AG08396 (cell line): Measurements from ENCODE around the gene CELA2A.
"Not testable (repeated sequence)": the region's sequence is repeated elsewhere in the genome, so short reads cannot be mapped to it uniquely, and the experiment has no call there.

Experiments
- DNase-seq: peaks from one replicate; pipeline ENCODE4 v3.0.0; 2012; ENCODE audit warnings: low spot score, mixed read lengths

Gene CELA2A

GRCh38 chr1:15501208-15502032 is 44.9 kb downstream of the CELA2A start:
- peak; percentile 74 for DNase-seq

DNA sequence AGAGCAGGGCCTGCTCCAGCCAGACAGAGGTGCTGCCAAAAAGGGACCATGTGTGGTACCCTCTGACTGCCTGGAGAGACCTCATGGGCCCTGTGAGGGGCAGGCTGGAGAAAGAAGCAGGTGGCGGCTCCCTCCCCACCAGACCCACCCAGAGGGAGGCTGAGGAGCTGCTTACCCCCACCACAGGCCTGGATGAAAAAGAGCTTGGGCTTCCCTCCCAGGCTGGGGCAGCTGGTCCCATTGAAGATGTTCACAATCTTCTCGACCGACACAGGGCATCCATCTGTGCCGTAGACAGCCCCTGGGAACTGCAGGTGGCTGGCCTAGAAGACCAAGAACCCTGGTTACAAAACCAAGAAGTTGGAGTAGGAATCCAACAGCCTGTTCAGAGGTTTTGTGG is 47.9 kb downstream of the CELA2A start:
- no peak for DNase-seq

DNA sequence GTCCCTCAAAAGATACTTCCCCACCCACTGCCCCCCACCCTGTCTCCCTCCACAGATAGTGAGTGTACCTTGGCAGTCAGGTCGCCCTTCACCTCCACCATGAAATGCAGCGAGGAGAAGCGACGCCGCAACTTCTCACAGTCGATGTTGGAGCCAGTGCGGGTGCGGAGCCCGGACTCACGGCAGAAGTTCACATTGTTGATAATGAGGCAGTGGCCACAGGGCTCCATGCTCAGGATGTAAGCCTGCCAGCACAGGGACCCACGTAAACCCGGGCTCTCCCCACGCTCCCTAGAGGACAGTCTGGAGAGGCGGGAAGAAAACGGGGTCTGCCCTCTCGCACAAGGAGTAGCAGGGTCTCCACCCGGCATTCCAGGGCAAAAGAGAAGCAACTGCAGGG is 50.3 kb downstream of the CELA2A start:
- DNase-seq: no peak

- DNase-seq: no peak
These were observed 50.7 kb downstream of the CELA2A start for GRCh38 chr1:15507278-15507677.

DNA sequence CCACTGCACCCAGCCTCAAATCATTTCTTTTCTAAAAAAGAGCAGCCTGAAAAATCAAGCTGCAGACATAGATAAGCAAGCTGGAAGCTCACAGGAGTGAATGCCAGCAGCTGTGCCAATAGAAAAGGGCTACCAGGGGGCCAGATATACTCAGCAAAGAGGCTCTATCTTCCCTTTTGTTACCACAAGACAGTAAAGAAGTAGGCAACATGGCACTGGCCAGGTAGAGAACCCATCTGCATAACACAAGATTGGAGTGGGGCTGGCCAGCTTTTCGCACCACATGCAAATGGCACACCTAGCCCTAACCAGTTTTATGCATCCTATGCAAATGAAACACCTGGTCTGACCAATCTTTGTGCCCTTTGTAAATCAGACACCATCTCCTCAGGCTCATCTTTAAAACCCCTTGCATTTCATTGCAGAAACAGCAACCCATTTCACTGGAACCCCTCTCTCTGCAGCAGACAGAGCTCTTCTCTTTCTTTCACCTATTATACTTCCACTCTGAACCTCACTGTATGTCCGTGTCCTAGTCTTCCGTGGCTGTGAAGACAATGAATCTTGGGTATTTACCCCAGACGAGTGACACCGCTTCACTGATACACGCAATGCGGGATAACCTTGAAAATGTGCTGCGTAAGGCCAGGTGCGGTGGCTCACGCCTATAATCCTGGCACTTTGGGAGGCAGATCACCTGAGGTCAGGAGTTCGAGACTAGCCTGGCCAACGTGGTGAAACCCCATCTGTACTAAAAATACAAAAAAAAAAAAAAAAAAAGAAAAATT is 52.4 kb downstream of the CELA2A start:
- DNase-seq: no peak

GRCh38 chr1:15509586-15509985 is 53.1 kb downstream of the CELA2A start:
- DNase-seq: no peak

GRCh38 chr1:15510611-15511405 is 54.3 kb downstream of the CELA2A start:
- peak; percentile 27 for DNase-seq

- no peak for DNase-seq
These were observed 56.7 kb downstream of the CELA2A start for GRCh38 chr1:15513192-15513591.

DNA sequence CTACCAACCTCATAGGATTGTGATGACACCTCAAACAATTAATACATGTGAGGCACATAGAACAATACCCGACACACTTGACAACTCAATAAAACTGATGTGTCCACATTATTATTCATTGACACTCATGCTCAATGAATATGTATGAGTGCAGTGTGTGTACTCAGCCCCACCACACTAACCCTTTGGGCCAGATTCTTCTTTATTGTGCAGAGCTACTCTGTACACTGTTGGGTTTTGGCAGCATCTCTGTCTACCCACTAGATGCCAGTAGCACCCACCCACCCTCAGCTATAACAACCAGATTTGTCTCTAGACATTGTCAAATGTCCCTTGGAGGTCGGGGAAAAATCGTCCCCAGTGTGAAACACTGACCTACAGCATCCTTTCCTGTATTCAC is 57.4 kb downstream of the CELA2A start:
- no peak for DNase-seq

GRCh38 chr1:15514557-15514956 is 58.0 kb downstream of the CELA2A start:
- DNase-seq: not testable (repeated sequence)

DNA sequence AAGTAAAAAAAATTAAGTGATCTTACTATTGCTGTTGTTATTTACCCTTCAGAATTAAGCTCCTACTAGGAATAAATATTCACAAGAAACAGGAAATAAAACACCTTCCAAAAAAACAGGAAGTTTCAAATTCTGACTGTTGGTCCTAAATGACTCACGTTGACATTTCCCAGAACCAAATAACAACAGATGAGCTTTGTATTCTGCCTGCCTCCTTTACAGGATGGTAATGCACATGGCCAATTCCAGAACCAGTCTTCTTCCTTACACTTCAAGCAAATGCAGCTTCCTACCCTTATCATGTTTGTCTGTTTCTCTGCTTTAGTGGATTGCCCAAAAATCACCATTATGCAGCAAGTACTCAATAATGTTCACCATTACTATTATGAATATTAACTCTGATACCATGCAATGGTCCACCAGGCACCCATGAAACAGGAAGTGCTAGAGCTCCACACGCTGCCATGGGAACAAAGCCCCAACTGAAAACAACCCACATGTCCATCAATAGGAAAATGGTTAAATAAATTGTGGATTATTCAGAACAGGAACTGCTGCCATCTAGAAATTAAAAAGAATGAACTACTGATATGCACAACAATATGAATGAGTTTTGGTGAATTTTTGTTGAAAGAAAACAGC is 58.6 kb downstream of the CELA2A start:
- DNase-seq: no peak

DNA sequence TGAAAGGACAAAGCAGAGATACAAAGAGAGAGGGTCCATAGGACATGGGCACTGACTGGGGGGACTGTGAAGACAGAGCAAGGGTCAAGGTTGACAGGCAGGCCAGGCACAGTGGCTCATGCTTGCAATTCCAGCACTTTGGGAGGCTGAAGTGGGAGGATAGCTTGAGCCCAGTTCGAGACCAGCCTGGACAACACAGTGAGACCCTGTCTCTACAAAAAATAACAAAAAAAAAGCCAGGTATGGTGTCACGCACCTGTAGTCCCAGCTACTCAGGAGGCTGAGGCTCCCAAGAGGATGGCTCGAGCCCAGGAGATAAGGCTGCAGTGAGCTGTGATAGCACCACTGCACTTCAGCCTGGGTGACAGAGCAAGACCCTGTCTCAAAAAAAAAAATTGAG is 63.1 kb downstream of the CELA2A start:
- DNase-seq: no peak

DNA sequence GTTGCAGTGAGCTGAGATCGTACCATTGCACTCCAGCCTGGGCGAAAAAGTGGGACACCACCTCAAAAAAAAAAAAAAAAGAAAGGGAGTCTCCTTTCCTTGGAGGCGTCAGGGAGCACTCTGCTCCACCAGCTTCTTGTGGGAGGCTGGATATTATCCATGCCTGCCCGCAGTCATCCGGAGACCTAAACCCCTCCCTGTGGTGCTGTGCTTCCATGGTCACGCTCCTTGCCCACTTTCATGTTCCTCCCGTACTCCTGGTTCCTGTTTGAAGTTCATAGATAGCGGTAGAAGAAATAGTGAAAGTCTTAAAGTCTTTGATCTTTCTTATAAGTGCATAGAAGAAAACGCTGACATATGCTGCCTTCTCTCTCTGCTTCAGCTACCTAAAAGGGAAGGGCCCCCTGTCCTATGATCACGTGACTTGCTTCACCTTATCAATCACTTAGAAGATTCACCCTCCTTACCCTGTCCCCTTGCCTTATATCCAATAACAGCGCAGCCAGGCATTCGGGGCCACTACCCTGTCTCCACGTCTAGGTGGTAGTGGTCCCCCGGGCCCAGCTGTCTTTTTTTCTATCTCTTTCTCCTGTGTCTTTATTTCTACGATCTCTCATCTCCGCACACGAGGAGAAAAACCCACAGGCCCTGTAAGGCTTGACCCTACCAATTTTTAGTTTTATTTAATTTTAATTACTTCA is 64.8 kb downstream of the CELA2A start:
- DNase-seq: not testable (repeated sequence)
